ENCODE results near the gene CASKIN2. TPM values are rescaled to one million over a fixed set of nuclear protein-coding genes. Genes with fewer than 3 reads are reported as not detected.

The CASKIN2 gene
- total RNA-seq, 1 experiment from 2014 or later = 8.4 TPM

DNA sequence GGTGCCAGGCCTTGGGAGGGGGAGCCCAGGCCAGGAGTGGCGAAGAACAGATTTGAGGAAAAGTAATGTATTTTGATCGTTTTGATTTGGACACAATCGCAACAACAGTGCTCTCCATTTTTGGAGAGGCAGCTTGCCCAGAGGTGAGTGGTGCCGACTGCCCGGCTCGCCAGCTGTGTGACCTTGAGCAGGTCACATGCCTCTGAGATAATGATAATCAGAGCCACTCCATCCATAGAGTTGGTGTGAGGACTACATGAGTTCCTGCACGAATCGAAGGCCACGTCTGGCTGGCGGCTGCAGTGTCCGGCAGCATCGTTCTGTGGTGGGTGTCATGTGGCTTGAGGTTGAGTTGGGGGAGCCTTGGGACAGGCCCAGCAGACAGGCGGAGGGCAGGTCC, 30.8 kb upstream of the CASKIN2 start:
- no peak for DNase-seq (ENCODE audit: low spot score)

DNA sequence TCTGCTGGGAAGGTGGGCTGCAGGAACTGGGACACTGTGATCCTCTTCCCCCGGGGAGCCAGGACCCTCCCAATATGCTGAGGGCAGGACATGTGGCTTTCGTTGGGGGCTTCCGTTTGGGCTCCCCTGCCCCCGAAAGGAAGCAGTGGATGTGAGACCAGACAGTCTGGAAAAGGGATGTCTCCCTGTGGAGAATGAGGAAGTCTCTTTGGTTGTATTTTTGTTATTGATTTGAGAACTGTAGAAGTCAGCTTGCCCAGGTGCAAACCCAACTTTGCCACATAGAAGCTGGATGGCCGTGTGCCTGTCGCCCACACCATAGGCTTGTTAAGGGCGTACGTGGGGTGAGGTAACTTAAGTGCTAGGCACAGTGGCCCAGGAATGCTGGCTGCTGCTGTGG, 28.9 kb upstream of the CASKIN2 start:
- DNase-seq (ENCODE audit: low spot score) = no peak

DNA sequence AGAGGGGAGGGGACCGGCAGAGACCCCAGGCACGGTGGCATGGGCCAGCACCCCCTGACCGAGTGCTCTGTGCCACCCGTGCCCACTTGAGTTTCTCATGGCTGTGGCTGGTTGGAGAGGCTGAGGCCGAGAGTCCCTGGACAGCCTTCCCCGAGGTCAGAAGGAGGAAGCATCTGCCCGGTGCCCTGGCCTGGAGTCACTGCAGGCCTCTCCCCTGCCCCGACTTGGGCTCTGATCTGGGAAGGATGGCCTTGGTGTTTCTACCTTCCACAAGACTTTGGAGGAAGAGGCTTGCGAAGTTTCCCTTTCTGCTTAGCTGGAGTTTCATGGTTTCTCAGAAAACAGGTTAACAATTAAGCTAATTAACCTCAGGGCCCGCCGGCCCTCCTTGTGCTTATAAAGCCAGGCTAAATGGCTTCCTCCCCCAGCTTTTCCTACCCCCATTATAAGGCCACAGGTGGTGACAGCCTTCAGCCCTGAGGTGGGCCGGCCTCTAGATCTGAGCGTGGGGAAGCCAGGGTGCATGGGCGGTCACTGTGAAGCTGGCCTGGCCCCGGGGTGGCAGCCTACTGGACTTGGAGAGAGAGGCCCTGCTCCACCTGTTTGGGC, 27.5 kb upstream of the CASKIN2 start:
- no peak for DNase-seq (ENCODE audit: low spot score)

DNA sequence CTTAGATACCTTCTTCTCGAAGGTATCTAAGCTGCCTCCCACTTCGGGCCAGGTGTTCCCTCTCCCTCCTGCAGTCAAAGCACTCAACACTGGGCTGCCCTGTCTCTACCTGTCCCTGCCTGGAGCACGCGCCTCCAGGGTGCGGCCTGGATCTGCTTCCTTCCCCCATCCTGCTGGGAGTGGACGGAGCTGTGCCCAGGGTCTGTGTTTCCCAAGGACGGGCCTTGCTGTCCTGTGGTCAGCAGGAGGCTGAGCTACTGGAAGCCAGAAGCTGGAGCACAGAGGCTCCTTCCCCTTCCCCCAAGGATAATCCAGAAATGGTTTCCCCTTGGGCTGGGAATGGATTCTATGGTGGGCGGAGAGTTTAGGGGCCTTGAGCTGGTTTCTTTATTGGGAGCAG, 26.9 kb upstream of the CASKIN2 start:
- no peak for DNase-seq (ENCODE audit: low spot score)

GRCh38 chr17:75540923-75541503, 25.7 kb upstream of the CASKIN2 start:
- no peak for DNase-seq (ENCODE audit: low spot score)

DNA sequence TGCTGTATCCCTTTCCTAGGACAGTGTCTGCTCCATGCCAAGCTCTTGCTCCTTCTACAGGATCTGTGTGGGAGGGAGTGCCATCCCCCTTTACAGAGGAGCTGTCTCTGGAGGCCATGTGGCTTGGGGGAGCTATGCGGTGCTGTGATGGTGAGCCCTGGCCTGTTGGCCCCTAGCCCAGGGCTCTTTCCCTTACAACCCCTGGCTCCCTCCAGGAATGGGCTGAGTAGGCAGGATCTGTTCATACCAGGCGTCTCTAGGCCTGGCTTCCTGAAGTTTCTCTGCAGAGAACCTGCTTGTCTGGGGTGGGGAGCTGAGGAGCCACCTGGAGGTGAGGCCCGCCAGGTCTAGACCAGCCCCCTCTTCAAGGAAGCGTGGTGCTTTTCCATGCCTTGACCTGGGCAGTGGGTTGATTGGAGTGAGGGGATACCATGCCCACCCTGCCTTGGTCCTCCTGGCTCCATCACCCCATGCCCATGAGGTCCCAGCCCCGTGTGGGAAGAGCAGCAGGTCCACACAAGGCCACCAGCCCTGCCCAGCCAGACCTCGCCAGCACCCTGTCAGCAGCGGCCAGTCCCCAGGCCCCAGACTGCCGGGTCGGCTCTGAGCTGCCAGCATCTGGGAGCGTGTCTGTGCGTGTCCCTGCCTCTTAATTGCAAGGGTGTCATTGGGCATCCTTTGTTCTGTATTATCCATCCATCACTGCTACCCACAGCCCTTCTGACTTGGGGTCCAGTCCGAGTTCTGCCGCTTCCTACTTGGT, 24.8 kb upstream of the CASKIN2 start:
- no peak for DNase-seq (ENCODE audit: low spot score)

GRCh38 chr17:75536366-75536765, 21.0 kb upstream of the CASKIN2 start:
- DNase-seq (ENCODE audit: low spot score) = no peak

- DNase-seq (ENCODE audit: low spot score) = no peak
Observed at GRCh38 chr17:75535871-75536270, 20.5 kb upstream of the CASKIN2 start.

DNA sequence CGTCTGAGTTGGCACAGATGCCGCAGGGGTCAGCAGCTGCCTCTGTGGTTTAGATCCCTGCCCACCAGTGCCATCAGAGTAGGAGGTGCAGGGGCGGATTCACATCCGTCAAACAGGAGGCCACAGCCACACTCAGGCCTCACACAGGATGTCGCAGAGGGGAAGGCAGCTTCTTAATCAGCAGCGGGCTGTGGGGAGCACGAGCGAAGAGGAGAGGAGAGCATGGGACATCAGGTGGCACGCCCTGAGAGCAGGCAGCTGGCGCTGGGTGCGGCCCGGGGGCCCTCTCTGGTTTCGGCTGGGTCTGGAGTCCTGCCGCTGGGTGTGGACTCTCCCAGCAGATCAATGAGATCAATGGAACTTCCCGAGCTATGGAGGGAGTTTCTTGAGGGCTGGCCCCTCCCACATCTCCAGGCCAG, 19.8 kb upstream of the CASKIN2 start:
- no peak for DNase-seq (ENCODE audit: low spot score)

DNA sequence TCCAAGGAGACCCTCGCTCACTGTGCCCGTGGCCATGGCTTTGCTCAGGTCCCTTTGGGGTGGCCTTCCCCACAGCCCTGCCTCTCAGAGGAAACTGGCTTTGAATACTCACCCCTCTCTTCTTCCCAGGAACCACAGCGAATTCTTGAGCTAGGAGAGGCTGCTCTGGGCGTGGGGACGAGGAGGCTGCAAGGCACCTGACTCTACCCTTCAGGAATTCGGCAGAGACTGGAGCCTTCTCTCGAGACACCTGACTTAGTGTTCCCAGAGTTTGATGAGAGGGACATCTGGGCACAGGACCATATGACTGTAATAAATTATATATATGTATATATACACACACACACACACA, 16.4 kb upstream of the CASKIN2 start:
- DNase-seq (ENCODE audit: low spot score) = peak; percentile 66

- DNase-seq (ENCODE audit: low spot score) = no peak
Observed at GRCh38 chr17:75530837-75531720, 15.7 kb upstream of the CASKIN2 start.

DNA sequence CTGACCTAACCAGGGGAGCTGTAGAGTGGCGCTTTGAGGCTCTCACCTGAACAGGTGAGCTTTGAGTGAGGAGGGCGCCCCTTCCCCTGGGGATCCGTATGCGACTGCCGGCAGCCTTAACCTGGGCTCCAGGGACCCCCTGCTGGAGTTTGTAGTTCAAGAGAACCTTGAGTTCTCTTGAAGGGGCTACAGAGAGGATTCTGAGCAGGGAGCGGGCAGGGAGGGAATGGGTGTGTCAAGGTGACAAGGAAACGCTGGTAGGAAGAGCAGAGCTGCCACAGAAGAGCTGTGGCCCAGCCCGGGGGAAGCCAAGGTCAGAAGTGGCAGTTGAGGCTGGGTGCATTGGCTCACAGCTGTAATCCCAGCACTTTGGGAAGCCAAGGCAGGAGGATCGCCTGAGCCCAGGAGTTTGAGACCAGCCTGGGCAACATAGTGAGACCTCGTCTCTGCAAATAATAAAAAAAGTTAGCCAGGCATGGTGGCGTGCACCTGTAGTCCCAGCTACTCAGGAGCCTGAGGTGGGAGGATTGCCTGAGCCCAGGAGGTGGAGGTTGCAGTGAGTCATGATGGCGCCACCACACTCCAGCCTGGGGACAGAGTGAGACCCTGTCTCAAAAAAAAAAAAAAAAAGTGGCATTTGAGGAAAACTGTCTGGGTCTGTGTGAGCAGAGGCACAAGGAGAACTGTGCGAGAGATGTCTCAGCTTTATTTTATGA, 11.4 kb upstream of the CASKIN2 start:
- DNase-seq (ENCODE audit: low spot score) = no peak

GRCh38 chr17:75525806-75526554, 10.6 kb upstream of the CASKIN2 start:
- DNase-seq (ENCODE audit: low spot score) = no peak

GRCh38 chr17:75524970-75525805, 9.9 kb upstream of the CASKIN2 start, which contains the start of gene LLGL2:
TSS of gene LLGL2 (plus strand) at chr17:75525697. CDS start at chr17:75543427, 17,730 bp downstream.
- DNase-seq (ENCODE audit: low spot score) = no peak

DNA sequence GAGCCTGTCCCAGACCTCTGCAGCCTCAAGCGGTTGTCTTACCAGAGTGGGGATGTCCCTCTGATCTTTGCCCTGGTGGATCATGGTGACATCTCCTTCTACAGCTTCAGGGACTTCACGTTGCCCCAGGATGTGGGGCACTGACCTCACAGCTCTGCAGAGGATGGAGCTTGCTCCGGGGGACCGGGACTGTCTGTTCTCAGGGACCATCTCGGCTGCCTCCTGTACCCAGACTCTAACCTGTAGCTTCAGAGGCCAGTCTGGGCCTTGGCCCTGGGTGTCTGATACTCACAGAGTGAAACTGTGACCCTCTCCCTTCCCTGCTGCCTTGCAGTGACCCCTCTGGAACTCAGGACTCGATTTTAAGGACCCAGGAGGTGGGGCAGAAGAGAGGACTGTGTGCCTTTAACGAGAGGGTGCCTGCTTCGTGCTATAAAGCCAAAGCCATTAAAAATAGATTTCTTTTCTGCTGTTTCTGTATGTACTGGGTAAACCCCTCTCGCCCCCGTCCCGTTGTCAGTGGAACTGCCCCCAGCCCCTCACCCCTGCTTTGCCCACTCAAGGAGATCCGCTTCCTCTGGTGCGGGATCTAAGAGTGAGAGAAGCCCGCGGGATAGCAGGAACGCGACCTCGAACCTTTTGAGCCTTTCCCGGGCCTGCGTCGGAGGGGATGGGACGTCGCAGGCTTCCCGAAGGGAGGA, 9.1 kb upstream of the CASKIN2 start:
- DNase-seq (ENCODE audit: low spot score) = no peak

DNA sequence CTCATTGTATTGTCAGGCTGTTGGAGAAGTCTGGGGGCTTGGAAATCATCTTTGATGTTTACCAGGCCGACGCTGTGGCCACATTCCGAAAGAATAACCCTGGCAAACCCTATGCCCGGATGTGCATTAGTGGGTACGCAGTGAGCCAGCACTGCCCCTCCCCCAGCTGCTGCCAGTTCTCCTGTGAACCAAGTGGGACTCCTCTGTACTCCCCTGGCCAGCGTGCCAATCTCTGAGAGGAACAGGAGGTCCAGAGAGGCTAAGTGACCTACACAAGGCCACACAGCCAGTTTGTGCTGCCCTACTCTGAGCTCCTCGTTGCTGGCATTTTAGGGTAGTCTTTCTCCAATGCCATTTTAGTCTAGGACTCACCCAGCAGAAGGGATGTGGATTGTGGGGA, 8.3 kb upstream of the CASKIN2 start:
- no peak for DNase-seq (ENCODE audit: low spot score)

- DNase-seq (ENCODE audit: low spot score) = no peak
Observed at GRCh38 chr17:75521951-75522727, 6.8 kb upstream of the CASKIN2 start.

DNA sequence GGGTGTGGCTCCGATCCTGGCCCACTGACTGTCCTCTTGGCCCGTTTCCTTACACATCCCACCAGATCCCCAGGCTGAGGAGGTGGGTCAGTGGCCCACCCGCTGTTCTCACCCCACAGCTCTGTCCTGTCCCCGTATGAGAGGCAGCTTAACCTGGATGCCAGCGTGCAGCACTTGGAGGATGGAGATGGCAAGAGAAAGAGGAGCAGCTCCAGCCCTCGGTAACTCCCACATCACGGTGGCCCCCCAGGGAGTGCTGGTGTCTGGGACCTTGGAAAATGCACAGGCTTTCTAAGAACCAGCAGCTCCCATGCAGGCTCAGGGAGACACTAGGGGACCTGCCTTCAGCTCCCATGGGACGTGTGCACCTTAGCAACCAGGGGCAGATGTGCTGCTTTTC, 6.0 kb upstream of the CASKIN2 start:
- DNase-seq (ENCODE audit: low spot score) = no peak
